ENCODE data around the gene CAPN14.

DNA sequence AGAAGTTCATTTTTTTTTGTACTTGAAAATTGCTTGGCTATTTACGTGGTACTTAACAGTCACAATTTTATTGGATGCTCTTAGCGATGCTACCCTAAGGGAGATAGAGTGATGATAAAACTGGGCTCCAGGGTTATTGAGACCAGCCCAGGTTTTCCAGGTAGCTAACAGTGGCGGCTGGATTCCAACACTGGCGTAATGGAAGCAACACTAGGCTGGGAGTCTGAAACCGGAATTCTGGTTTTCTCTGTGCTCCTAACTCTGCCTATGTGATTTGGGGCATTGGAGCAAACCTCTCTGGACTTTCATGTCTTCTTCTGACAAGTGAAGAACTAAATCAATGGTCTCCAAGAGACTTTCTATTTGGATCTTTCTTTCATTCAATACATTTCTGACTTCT lies 69.7 kb downstream of the CAPN14 start:
- TF ChIP-seq, protein P1, sequence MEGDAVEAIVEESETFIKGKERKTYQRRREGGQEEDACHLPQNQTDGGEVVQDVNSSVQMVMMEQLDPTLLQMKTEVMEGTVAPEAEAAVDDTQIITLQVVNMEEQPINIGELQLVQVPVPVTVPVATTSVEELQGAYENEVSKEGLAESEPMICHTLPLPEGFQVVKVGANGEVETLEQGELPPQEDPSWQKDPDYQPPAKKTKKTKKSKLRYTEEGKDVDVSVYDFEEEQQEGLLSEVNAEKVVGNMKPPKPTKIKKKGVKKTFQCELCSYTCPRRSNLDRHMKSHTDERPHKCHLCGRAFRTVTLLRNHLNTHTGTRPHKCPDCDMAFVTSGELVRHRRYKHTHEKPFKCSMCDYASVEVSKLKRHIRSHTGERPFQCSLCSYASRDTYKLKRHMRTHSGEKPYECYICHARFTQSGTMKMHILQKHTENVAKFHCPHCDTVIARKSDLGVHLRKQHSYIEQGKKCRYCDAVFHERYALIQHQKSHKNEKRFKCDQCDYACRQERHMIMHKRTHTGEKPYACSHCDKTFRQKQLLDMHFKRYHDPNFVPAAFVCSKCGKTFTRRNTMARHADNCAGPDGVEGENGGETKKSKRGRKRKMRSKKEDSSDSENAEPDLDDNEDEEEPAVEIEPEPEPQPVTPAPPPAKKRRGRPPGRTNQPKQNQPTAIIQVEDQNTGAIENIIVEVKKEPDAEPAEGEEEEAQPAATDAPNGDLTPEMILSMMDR (IDR thresholded peaks at IDR 0.05): no peak
- no peak for TF ChIP-seq POLR2A (IDR thresholded peaks at IDR 0.05)

All from lower leg skin (tissue), 3 donors.